Cardiac muscle cell (in vitro differentiated cells and primary cell): Measurements from ENCODE around the gene HSD11B2. TPM values are rescaled to one million over a fixed set of nuclear protein-coding genes. Genes with fewer than 3 reads are reported as not detected.

Experiments
- DNase-seq, 2 donors: peaks; one replicate each; pipeline versions ENCODE4 v3.0.0 to v3.0.0-alpha.2; 2010 to 2017; ENCODE audit warnings: low read depth in 1 of 2, low spot score in 1 of 2
- H3K27ac ChIP-seq: fragments of 200-600 bp; sonication (generic); 2 replicates; pipeline ENCODE4 v1.5.1; 2016
- H3K27me3 ChIP-seq: fragments of 200-600 bp; sonication (generic); 2 replicates; pipeline ENCODE4 v1.6.0; 2016; ENCODE audit warnings: control low read depth
- H3K36me3 ChIP-seq: fragments of 200-600 bp; sonication (generic); 2 replicates; pipeline ENCODE4 v1.5.1; 2016; ENCODE audit warnings: control low read depth
- H3K4me1 ChIP-seq: fragments of 200-600 bp; sonication (generic); 2 replicates; pipeline ENCODE4 v1.8.1; 2017; ENCODE audit warnings: low read depth, mild to moderate bottlenecking, mixed run types
- H3K4me3 ChIP-seq: fragments of 200-600 bp; sonication (generic); 2 replicates; pipeline ENCODE4 v1.5.1; 2016; ENCODE audit warnings: mild to moderate bottlenecking
- H3K9me3 ChIP-seq: fragments of 200-600 bp; sonication (generic); 2 replicates; pipeline ENCODE4 v1.5.1; 2017; ENCODE audit warnings: low read depth, mild to moderate bottlenecking, control low read depth
- polyA plus RNA-seq: library from polyadenylated mRNA; unstranded; fragments of >200 nt; fragmentation: Nextera tagmentation; extraction: Ambion mirVana; gene quantifications from 2 replicates; pipeline ENCODE4 v1.2.1, GENCODE V29; 2016
- total RNA-seq: library from RNA; depleted of rRNA; stranded (reverse); fragments of >200 nt; gene quantifications from 2 replicates; pipeline ENCODE4 v1.2.3, GENCODE V29; 2016
- TF ChIP-seq, protein P1 (sequence below): IDR thresholded peaks from 2 replicates; pipeline ENCODE4 v1.5.1; 2012; ENCODE audit warnings: low read depth, mild to moderate bottlenecking, low read length

Gene HSD11B2
- total and polyA plus RNA-seq, 2 experiments from 2014 or later: 0.36 to 0.84 TPM

DNA sequence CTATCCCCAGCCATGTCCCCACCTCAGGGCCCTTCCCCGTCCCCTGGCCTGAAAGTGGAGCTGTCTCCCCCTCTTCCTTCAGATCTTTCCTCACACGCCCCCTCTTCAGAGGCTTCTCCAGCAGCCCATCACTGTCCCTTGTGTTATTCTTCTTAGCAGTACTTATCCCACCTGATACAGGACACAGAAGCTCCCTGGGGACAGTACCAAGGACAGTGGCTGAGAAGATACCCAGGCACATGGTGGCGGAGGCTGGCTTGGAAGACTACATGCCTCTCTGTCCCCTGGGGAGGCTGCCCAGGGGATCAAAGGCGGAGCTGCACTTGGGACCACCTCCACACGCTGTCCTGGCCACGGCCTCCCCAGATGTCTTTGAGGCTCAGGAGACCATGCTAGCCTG lies 23.9 kb downstream of the HSD11B2 start:
- H3K27ac ChIP-seq: no peak overlapping the region
- H3K4me1 ChIP-seq: peaks cover 27% of the 10 kb centered on the region
- TF ChIP-seq, protein P1, sequence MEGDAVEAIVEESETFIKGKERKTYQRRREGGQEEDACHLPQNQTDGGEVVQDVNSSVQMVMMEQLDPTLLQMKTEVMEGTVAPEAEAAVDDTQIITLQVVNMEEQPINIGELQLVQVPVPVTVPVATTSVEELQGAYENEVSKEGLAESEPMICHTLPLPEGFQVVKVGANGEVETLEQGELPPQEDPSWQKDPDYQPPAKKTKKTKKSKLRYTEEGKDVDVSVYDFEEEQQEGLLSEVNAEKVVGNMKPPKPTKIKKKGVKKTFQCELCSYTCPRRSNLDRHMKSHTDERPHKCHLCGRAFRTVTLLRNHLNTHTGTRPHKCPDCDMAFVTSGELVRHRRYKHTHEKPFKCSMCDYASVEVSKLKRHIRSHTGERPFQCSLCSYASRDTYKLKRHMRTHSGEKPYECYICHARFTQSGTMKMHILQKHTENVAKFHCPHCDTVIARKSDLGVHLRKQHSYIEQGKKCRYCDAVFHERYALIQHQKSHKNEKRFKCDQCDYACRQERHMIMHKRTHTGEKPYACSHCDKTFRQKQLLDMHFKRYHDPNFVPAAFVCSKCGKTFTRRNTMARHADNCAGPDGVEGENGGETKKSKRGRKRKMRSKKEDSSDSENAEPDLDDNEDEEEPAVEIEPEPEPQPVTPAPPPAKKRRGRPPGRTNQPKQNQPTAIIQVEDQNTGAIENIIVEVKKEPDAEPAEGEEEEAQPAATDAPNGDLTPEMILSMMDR: no peak
- no peak overlapping the region for H3K4me3 ChIP-seq
- no peaks in the 10 kb centered on the region for H3K27me3 ChIP-seq
- H3K36me3 ChIP-seq: no peaks in the 10 kb centered on the region
- no peak for DNase-seq
- no peaks in the 10 kb centered on the region for H3K9me3 ChIP-seq

DNA sequence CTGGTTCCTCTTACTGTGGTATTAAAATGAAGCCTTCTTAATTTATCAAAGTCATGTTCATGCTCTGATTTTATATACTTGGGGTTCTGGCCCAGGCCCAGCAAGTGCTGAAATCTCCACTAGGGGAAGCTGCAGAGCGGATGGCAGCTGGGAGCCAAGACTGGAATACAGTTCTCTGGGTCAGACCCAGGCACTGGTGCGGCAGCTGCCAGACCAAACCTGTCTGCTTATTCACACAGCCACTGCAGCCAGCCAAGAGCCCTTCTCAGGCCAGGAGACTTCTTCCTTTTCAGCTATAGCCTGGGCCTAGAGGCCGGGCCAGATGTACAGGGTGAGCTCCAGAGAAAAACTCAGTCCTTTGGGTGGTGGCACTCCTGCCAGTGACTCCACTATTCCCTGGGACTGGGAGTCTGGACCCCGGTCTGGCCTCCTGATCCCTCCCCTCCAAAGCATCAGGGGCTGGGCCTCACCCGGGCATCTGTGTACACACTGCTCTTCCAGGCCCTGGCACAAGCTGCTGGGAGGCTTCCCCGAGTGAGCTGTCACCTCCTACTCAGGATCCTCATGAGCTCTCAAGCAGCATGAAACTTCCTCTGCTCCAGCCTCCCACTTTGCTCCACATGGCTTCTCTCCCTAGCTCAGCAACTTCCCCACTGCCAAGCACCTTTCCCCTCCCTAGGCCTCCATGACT lies 25.6 kb downstream of the HSD11B2 start:
- Histone ChIP-seq H3K9me3 (no peaks in the 10 kb centered on the region), H3K4me1 (peaks cover 20% of the 10 kb centered on the region), H3K27me3 (no peaks in the 10 kb centered on the region), H3K36me3 (no peaks in the 10 kb centered on the region), H3K27ac (no peak overlapping the region), H3K4me3 (no peak overlapping the region)
- peak in 1 of 2 donors; percentile 72 for DNase-seq
- TF ChIP-seq, protein P1: peak; percentile 56

DNA sequence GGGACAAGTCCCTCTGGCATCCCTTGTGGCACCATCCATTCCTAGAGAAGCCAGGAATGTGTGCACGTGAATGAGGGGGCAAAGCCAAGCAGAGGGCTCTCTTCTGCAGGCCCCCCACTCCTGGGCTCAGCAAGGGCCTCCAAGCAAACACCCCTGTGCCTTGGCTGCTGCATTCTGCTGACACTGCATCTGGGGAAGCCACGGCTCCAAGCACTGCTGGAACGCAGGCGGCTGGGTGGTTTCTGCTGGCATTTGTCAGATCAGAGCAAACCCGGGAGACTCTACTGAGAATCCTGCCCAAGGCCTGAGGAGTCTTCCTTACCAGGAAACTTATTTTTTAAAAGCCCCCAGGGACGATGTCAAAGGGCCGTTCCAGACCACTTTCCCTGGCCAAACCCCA lies 26.7 kb downstream of the HSD11B2 start:
- Histone ChIP-seq H3K4me3 (no peak overlapping the region), H3K27me3 (no peaks in the 10 kb centered on the region), H3K36me3 (no peaks in the 10 kb centered on the region), H3K9me3 (no peaks in the 10 kb centered on the region), H3K4me1 (peaks cover 20% of the 10 kb centered on the region), H3K27ac (no peak overlapping the region)
- TF ChIP-seq, protein P1: no peak
- no peak for DNase-seq

DNA sequence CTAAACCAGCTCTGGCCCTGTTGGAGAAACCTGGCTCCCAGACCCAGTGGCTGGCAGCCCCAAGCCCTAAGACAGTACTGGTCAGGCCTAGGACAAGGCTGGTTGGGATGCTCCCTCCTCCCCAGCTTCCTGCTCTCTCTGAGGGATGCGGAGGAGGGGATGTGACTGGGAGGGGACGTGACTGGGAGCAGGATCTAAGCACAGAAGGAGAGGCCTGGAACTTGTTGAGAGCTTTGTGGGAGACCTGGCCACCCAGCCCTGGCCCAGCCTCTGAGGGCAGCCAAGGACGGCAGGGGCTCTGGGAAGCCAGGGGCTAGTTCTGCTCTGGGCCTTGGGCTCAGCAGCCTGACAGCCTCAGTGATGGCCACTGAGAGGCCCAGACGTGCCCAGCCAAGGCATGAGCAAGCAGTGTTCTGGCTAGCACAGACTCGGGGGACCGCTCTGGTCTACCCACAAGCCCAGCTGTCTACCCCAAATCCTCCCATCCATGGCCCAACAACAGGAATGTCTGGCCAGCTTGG lies 27.3 kb downstream of the HSD11B2 start:
- H3K27ac ChIP-seq: peak overlapping the region; percentile 76
- H3K27me3 ChIP-seq: no peaks in the 10 kb centered on the region
- H3K36me3 ChIP-seq: no peaks in the 10 kb centered on the region
- H3K9me3 ChIP-seq: no peaks in the 10 kb centered on the region
- peaks cover 20% of the 10 kb centered on the region for H3K4me1 ChIP-seq
- DNase-seq: peak in 1 of 2 donors; percentile 33
- H3K4me3 ChIP-seq: no peak overlapping the region
- TF ChIP-seq, protein P1: no peak

DNA sequence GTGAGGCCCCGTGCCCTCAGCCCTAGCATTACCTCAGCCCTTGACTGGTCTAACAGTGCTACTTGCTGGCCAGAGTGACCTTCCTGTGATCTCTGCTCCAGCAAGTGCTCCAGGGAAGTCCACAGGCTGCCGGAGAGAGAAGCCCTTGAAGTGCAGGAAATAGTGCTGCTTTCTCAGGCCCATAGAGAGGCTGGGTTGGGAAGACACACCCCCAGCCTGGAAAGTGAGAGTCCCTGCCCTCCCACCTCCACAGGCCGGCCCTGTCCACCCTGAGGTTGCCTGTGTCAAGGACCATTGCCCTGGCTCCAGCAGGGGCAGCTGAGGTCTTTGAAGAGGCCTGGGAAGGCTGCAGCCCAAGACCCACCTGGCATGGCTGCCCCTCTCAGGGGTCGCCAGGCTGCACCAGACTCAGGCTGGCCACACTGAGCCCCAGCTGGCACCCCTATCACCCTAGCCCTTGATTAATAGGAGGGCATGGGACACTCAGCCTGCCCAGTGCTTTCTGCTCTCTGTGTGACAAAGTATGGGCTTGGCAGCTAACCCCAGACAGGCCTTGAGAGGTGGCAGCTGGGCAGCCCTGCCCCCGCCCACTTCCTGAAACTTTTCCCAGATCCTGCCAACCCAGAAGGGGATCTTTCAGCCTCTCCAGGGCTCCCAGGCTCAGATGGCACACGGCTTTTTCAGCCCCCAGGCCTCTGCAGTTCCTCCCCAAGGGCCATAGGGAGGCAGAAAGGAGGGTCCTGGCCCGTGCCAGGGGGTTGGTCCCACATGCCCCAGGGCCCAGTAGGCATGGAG lies 28.3 kb downstream of the HSD11B2 start:
- Histone ChIP-seq H3K27me3 (no peaks in the 10 kb centered on the region), H3K4me1 (peaks cover 20% of the 10 kb centered on the region), H3K27ac (peak overlapping the region; percentile 76), H3K9me3 (no peaks in the 10 kb centered on the region), H3K36me3 (no peaks in the 10 kb centered on the region), H3K4me3 (no peak overlapping the region)
- DNase-seq: peak; percentile 25 to 88
- TF ChIP-seq, protein P1: no peak
